PC-3 (cell line): ENCODE measurements around the gene INO80C. TPM values are rescaled to one million over a fixed set of nuclear protein-coding genes. Genes with fewer than 3 reads are reported as not detected.

Experiments used
- ATAC-seq: fragments of 200-7000 bp; cut with Tn5 transposase; 2 replicates; pipeline ENCODE4 v1.9.1; 2020; ENCODE audit warnings: mild to moderate bottlenecking, moderate library complexity
- BruUV-seq: library from RNA; stranded (reverse); fragments of 400-500 nt; replicated peaks from 2 replicates; lab custom pipeline; 2021; lab: Mats Ljungman, UMichigan
- CTCF ChIA-PET: fragments of 300-600 bp; sonication (Branson Sonifier 250); formaldehyde crosslinking; loops from one replicate; lab custom pipeline; 2022; ENCODE audit warnings: antibody characterized with exemption; lab: Charles Lee
- POLR2A ChIA-PET: fragments of 300-600 bp; sonication (Branson Sonifier 250); formaldehyde crosslinking; loops from one replicate; lab custom pipeline; 2022; ENCODE audit warnings: antibody characterized with exemption; ENCODE audit not compliant: unreplicated experiment; lab: Charles Lee
- DNase-seq: peaks from one replicate; pipeline ENCODE4 v3.0.0-alpha.2; 2015
- H2AFZ ChIP-seq: fragments of 300-600 bp; sonication (generic); 2 replicates; pipeline ENCODE4 v1.6.0; 2016; ENCODE audit warnings: antibody characterized with exemption, low read length
- H3F3A ChIP-seq: fragments of 300-600 bp; sonication (generic); one replicate; pipeline ENCODE4 v1.6.0; 2017; ENCODE audit warnings: antibody characterized with exemption, low read length, control low read depth, mild to moderate bottlenecking; ENCODE audit not compliant: unreplicated experiment
- H3K27ac ChIP-seq: fragments of 300-600 bp; sonication (generic); 2 replicates; pipeline ENCODE4 v1.5.1; 2016; ENCODE audit warnings: mild to moderate bottlenecking, low read length
- H3K27me3 ChIP-seq: fragments of 300-600 bp; sonication (generic); 2 replicates; pipeline ENCODE4 v1.6.1; 2016; ENCODE audit warnings: low read length, mixed read lengths
- H3K36me3 ChIP-seq: fragments of 300-600 bp; sonication (generic); 2 replicates; pipeline ENCODE4 v1.6.1; 2016; ENCODE audit warnings: low read depth, mixed run types, low read length, mixed read lengths
- H3K4me1 ChIP-seq: fragments of 300-600 bp; sonication (generic); 2 replicates; pipeline ENCODE4 v1.5.1; 2016; ENCODE audit warnings: low read length; ENCODE audit not compliant: insufficient read depth
- H3K4me2 ChIP-seq: fragments of 300-600 bp; sonication (generic); 2 replicates; pipeline ENCODE4 v1.6.0; 2016; ENCODE audit warnings: low read length
- H3K4me3 ChIP-seq: fragments of 300-600 bp; sonication (generic); 2 replicates; pipeline ENCODE4 v1.5.1; 2016; ENCODE audit warnings: mild to moderate bottlenecking, low read length, mixed read lengths
- H3K79me2 ChIP-seq: fragments of 300-600 bp; sonication (generic); 2 replicates; pipeline ENCODE4 v1.6.1; 2017; ENCODE audit warnings: low read length, mixed read lengths
- H3K9ac ChIP-seq: fragments of 300-600 bp; sonication (generic); 2 replicates; pipeline ENCODE4 v1.6.0; 2016; ENCODE audit warnings: mild to moderate bottlenecking, low read length
- H3K9me2 ChIP-seq: fragments of 300-600 bp; sonication (generic); replicated peaks from 2 replicates; pipeline ENCODE4 v1.6.1; 2016; ENCODE audit warnings: mixed run types, low read length, mixed read lengths
- H3K9me3 ChIP-seq: fragments of 300-600 bp; sonication (generic); 2 replicates; pipeline ENCODE4 v1.6.1; 2016; ENCODE audit warnings: low read length, mixed read lengths
- H4K20me1 ChIP-seq: fragments of 300-600 bp; sonication (generic); 2 replicates; pipeline ENCODE4 v1.6.1; 2016; ENCODE audit warnings: low read length, mixed read lengths
- CTCF ChIP-seq: fragments of 300-600 bp; sonication (generic); conservative IDR thresholded peaks from 2 replicates; pipeline ENCODE4 v1.5.1; 2017; ENCODE audit warnings: antibody characterized with exemption, low read depth, mild to moderate bottlenecking, low read length
- EZH2 ChIP-seq: fragments of 300-600 bp; sonication (generic); IDR thresholded peaks from one replicate; pipeline ENCODE4 v1.6.1; 2017; ENCODE audit warnings: antibody characterized with exemption, mild to moderate bottlenecking, low read length; ENCODE audit not compliant: unreplicated experiment
- EZH2phosphoT487 ChIP-seq: fragments of 300-600 bp; sonication (generic); IDR thresholded peaks from 2 replicates; pipeline ENCODE4 v1.6.1; 2018; ENCODE audit warnings: mild to moderate bottlenecking, antibody characterized with exemption, low read length, borderline replicate concordance
- intact Hi-C: fragments of 100-400 bp; cut with micrococcal nuclease; formaldehyde crosslinking; loops from 2 replicates; pipeline ENCODE4 v1.9.0; 2023
- total RNA-seq: library from RNA; depleted of rRNA; stranded (reverse); fragments of >200 nt; gene quantifications from 2 replicates; pipeline ENCODE4 v1.2.3, GENCODE V29; 2014

The INO80C gene
- total RNA-seq, 1 experiment from 2014 or later, result 6.8 TPM

- ATAC-seq, result peak; percentile 73
- DNase-seq, result peak; percentile 68
- intact Hi-C loops, result loop anchor here (1.0 to 2.0 kb wide), 2 partner anchors 22 to 43 kb away; no protein-coding TSS in a partner anchor
- no peaks in the 10 kb centered on the region for H4K20me1 ChIP-seq
- peak overlapping the region; percentile 40 for H3K4me2 ChIP-seq
- ChIA-PET CTCF (no interaction called here), POLR2A (interaction anchor here (0.6 kb wide), 1 partner anchor 20 kb away, joined by 5 read pairs; no protein-coding TSS in a partner anchor)
- no peaks in the 10 kb centered on the region for H3K9me2 ChIP-seq
- H3K79me2 ChIP-seq, result no peaks in the 10 kb centered on the region
- H3K27ac ChIP-seq, result peak overlapping the region; percentile 90
- no peaks in the 10 kb centered on the region for H3K27me3 ChIP-seq
- TF ChIP-seq EZH2phosphoT487 (no peak), EZH2 (no peak), CTCF (no peak)
- H3K9me3 ChIP-seq, result no peaks in the 10 kb centered on the region
- no peaks in the 10 kb centered on the region for H3K36me3 ChIP-seq
- peak overlapping the region; percentile 50 for H3K9ac ChIP-seq
- no TSS peak for BruUV-seq
- H3K4me3 ChIP-seq, result no peak overlapping the region
- H2AFZ ChIP-seq, result no peak overlapping the region
- H3F3A ChIP-seq, result no peaks in the 10 kb centered on the region
- peaks cover 39% of the 10 kb centered on the region for H3K4me1 ChIP-seq
These were observed 61.6 kb downstream of the INO80C start for GRCh38 chr18:35436076-35436649.

- Histone ChIP-seq H3K4me3 (no peak overlapping the region), H3K4me1 (peaks cover 44% of the 10 kb centered on the region), H3K79me2 (no peaks in the 10 kb centered on the region), H4K20me1 (no peaks in the 10 kb centered on the region), H3K4me2 (peak overlapping the region; percentile 40), H3K27me3 (no peaks in the 10 kb centered on the region), H3K27ac (peak overlapping the region; percentile 90), H3K9me3 (no peaks in the 10 kb centered on the region), H3K9ac (peak overlapping the region; percentile 50), H3F3A (no peaks in the 10 kb centered on the region), H3K9me2 (no peaks in the 10 kb centered on the region), H3K36me3 (no peaks in the 10 kb centered on the region), H2AFZ (no peak overlapping the region)
- no TSS peak for BruUV-seq
- DNase-seq (no peak), ATAC-seq (no peak)
- POLR2A ChIA-PET, result no interaction called here
- intact Hi-C loops, result no loop called here
- CTCF ChIA-PET, result no interaction called here
- TF ChIP-seq CTCF, result no peak
- no peak for TF ChIP-seq EZH2
- no peak for TF ChIP-seq EZH2phosphoT487
These were observed 62.4 kb downstream of the INO80C start for GRCh38 chr18:35435401-35435800.

- H3F3A ChIP-seq, result no peaks in the 10 kb centered on the region
- no peak overlapping the region for H3K9ac ChIP-seq
- POLR2A ChIA-PET, result no interaction called here
- ATAC-seq (no peak), DNase-seq (no peak)
- no peaks in the 10 kb centered on the region for H3K79me2 ChIP-seq
- no peak overlapping the region for H3K4me2 ChIP-seq
- no peaks in the 10 kb centered on the region for H3K9me3 ChIP-seq
- no peaks in the 10 kb centered on the region for H3K9me2 ChIP-seq
- no peaks in the 10 kb centered on the region for H3K27me3 ChIP-seq
- intact Hi-C loops, result no loop called here
- no peaks in the 10 kb centered on the region for H4K20me1 ChIP-seq
- no TSS peak for BruUV-seq
- H3K36me3 ChIP-seq, result no peaks in the 10 kb centered on the region
- no peak overlapping the region for H3K27ac ChIP-seq
- H3K4me3 ChIP-seq, result no peak overlapping the region
- TF ChIP-seq EZH2 (no peak), EZH2phosphoT487 (no peak), CTCF (no peak)
- peaks cover 35% of the 10 kb centered on the region for H3K4me1 ChIP-seq
- CTCF ChIA-PET, result no interaction called here
- H2AFZ ChIP-seq, result no peak overlapping the region
These were observed 65.2 kb downstream of the INO80C start for GRCh38 chr18:35432565-35433001.
